HG03460 (cell line): Measurements from ENCODE around the gene TMEM53.

ENCODE experiments used
- ATAC-seq: cut with Tn5 transposase; IDR thresholded peaks from one replicate; pipeline ENCODE4 v1.9.1; 2021; ENCODE audit not compliant: unreplicated experiment

The TMEM53 gene

DNA sequence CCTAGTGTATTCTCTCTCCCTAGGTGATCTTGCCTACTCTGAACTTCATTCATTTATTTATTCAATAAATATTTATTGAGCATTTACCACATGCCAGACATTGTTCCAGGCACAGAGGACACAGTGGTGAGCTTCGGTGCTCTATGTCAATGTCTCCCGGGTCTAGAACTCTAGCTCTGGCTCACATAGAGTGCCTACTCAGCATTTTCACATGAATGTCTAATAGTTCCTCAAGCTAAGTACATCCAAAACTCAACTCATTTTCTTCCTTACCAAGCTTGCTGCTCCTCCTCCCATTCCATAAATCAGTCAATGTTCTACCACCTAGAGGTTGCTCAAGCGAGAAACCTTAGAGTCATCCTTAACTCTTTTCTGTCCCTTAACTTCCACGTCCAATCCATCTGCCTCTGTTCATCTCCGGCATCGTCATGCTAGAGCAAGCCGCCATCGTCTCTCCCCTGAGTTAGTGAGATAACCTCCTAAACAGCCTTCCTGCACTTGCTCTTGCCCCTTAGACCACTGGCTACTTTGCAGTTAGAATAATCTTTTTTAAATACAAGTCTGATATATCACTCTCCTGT, 67.5 kb downstream of the TMEM53 start:
- no peak for ATAC-seq

DNA sequence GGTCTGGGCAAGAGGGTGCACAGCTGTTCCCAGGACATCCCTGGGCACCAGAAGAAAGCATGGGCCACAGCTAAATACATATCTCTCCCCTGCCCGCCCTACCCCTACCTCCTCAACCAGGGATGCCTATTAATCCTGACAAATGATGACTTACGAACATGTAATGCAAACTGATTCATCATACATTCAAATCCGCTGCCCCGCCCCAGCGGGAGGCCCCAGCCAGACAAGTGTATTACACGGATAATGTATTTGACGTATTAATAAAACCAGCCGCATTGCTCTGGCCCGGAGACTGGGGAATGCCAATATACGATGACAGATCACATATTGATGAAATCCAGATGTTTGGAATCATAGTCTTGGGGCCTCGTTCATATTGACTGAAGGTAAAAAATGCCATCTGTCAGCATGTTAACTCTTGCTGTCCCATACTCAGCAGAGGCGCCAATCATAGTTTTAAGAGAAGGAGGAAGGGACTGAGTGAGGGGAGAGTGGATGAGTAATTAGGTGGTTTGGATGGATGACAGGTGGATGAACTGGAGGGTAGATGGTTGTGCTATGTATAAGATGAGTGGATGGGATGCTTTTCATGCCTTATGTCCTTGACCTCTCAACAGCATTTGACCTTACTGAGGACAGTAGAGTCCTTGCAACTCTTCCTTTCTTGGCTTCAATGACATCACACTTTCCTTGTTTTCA, 68.2 kb downstream of the TMEM53 start:
- ATAC-seq: no peak

GRCh38 chr1:44604157-44604955, 69.9 kb downstream of the TMEM53 start:
- ATAC-seq: no peak

- no peak for ATAC-seq
These were observed 70.6 kb downstream of the TMEM53 start for GRCh38 chr1:44603718-44604117.
